Measurements from ENCODE around the gene NUDCD2.
A peak's percentile ranks its signal among the peaks of the same experiment; 100 is the strongest.

DNA sequence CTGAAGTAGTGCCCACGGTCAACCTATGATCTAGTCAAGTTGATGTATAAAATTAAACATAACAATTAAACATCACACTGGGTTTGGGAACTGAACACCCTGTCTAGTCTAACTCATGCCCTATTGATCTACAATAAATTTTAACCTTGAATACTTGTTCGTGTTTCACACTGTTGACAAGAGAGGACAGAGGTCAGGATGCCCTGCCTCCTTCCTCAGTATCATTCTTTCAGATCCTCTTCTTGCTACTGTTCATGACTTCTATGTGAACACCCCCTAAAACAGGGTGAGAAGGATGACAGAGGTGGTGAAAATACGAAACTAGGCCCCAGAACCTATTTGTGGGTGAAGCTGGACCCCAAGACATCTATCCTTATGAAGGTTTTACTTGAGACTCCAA, 37.4 kb upstream of the NUDCD2 start:
- TF ChIP-seq POLR2AphosphoS5 (IDR thresholded peaks at IDR 0.05; ENCODE audit: low read depth, low read length) (no peak), POLR2A (IDR thresholded peaks at IDR 0.05; ENCODE audit: low read depth, low read length) (no peak), TAF1 (IDR thresholded peaks at IDR 0.05; ENCODE audit: low read depth, low read length) (no peak), POU2F2 (IDR thresholded peaks at IDR 0.05; ENCODE audit: low read depth, low read length) (no peak), SPI1 (IDR thresholded peaks at IDR 0.05; ENCODE audit: low read depth, low read length) (peak; percentile 65), PAX5 (IDR thresholded peaks at IDR 0.05; ENCODE audit: insufficient read depth, low read length, severe bottlenecking) (no peak)
